ENCODE measurements around the gene COL11A1.

- TF ChIP-seq POLR2A (IDR thresholded peaks at IDR 0.05) (no peak), CTCF (IDR thresholded peaks at IDR 0.05) (no peak)
Measured at GRCh38 chr1:103024051-103024450, 84.3 kb downstream of the COL11A1 start.
